ENCODE measurements around the gene PTGS2. TPM values are rescaled to one million over a fixed set of nuclear protein-coding genes. Genes with fewer than 3 reads are reported as not detected.

The PTGS2 gene
- total and polyA plus RNA-seq, 11 donors: 0.15 to 4.2 (median 0.56) TPM

DNA sequence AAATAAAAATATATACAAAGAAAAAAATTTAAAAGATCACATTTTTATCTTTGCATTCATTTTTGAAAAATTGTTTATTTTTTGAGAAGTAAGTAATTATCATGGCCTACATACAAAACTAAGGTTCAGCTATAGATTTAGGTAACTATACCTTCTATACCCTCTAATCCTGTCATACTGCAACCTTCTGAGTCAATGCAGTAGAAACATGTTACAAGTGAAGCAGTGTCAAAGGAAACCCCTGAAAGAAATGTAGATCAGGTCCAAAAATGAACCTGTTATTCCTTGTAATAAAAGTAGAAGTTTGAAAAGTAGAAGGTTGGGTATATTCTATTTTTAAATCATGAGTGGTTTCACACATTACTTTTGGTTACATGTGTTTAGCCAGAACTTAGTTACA lies 51.3 kb downstream of the PTGS2 start:
- no peak overlapping the region for H3K27ac ChIP-seq
- H3K36me3 ChIP-seq: no peaks in the 10 kb centered on the region
- ATAC-seq: no peak
- peaks cover 0 to 17% (median 8%) of the 10 kb centered on the region in 12 donors for H3K4me1 ChIP-seq
- H3K27me3 ChIP-seq: no peaks in the 10 kb centered on the region
- H3K9me3 ChIP-seq: no peaks in the 10 kb centered on the region
- DNase-seq: no peak
- intact Hi-C loops (cut with DNase I): no loop called here
- H3K4me3 ChIP-seq: no peak overlapping the region
- TF ChIP-seq, protein P1, sequence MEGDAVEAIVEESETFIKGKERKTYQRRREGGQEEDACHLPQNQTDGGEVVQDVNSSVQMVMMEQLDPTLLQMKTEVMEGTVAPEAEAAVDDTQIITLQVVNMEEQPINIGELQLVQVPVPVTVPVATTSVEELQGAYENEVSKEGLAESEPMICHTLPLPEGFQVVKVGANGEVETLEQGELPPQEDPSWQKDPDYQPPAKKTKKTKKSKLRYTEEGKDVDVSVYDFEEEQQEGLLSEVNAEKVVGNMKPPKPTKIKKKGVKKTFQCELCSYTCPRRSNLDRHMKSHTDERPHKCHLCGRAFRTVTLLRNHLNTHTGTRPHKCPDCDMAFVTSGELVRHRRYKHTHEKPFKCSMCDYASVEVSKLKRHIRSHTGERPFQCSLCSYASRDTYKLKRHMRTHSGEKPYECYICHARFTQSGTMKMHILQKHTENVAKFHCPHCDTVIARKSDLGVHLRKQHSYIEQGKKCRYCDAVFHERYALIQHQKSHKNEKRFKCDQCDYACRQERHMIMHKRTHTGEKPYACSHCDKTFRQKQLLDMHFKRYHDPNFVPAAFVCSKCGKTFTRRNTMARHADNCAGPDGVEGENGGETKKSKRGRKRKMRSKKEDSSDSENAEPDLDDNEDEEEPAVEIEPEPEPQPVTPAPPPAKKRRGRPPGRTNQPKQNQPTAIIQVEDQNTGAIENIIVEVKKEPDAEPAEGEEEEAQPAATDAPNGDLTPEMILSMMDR (IDR thresholded peaks at IDR 0.05): no peak
- no peak for TF ChIP-seq POLR2A (IDR thresholded peaks at IDR 0.05)

DNA sequence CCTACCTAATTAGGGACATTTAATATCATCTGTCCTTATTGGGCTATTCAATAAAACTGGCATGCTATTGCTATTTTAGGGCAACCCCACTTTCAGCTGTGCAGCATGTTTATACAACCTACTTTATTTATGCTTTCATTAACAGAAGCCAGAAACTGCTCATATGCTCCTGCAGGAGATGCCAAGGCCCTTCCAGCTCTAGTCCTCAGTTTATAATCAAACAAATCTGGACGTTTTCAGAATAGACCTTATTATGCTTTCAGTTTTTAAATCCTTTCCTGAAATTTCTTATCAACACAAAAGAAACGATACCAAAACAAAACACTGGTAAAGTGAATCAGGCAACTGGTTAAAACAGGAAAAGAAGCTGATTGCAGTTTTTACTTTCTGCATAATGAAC lies 53.2 kb downstream of the PTGS2 start:
- peak overlapping the region in 1 of 12 donors; percentile 8 for H3K4me3 ChIP-seq

DNA sequence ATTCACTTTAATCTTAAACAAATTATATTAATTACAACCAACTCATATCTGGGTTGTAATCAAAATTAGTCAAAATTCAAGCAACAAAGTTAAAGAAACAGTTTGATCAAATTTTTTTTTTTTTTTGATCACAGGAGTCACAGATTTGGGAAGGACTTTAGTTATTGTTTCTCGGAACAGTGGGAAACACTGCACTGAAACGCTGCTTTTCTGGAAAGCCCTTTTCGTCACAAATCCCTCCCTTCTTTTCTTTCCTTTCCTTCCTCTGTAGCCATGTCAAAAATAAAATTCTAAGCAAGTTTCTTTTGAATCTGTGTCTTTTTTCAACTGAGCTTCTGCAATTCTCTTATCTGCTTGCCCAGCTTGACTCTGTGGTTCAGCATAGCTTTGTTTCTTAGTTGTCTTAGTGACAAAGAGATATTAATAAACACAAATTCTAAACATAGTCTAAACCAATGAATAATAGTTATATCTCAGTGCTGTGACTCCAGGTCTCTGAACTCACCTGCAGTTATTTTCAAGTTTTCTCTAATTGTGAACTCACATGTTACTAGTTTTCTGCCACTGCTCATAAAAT lies 53.8 kb downstream of the PTGS2 start:
- Histone ChIP-seq H3K27me3 (no peaks in the 10 kb centered on the region), H3K9me3 (no peaks in the 10 kb centered on the region), H3K4me1 (peaks cover 0 to 17% (median 9%) of the 10 kb centered on the region in 12 donors), H3K4me3 (peak overlapping the region in 2 of 12 donors; percentile 8 to 15), H3K27ac (peak overlapping the region in 11 of 12 donors; percentile 7 to 73 (median 47)), H3K36me3 (no peaks in the 10 kb centered on the region)
- TF ChIP-seq, protein P1 (IDR thresholded peaks at IDR 0.05): no peak
- TF ChIP-seq POLR2A (IDR thresholded peaks at IDR 0.05): no peak
- peak; percentile 62 to 90 (median 88) for ATAC-seq
- intact Hi-C loops (cut with DNase I): no loop called here
- no peak for DNase-seq
- 18 to 41% (median 27%) methylated on average over 3 of the region's 3 CpGs for WGBS, 4 donors

More for the DNA sequence above, 53.2 kb downstream of the PTGS2 start:
- peak in 1 of 4 donors; percentile 60 for ATAC-seq
- no peaks in the 10 kb centered on the region for H3K9me3 ChIP-seq
- TF ChIP-seq, protein P1 (IDR thresholded peaks at IDR 0.05): no peak
- TF ChIP-seq POLR2A (IDR thresholded peaks at IDR 0.05): no peak
- DNase-seq: no peak
- intact Hi-C loops (cut with DNase I): no loop called here
- H3K4me1 ChIP-seq: peaks cover 0 to 17% (median 8%) of the 10 kb centered on the region in 12 donors
- peak overlapping the region in 10 of 12 donors; percentile 7 to 73 (median 47) for H3K27ac ChIP-seq
- 3 to 15% (median 7%) methylated on average over 2 of the region's 2 CpGs for WGBS, 4 donors
- no peaks in the 10 kb centered on the region for H3K36me3 ChIP-seq
- H3K27me3 ChIP-seq: no peaks in the 10 kb centered on the region

DNA sequence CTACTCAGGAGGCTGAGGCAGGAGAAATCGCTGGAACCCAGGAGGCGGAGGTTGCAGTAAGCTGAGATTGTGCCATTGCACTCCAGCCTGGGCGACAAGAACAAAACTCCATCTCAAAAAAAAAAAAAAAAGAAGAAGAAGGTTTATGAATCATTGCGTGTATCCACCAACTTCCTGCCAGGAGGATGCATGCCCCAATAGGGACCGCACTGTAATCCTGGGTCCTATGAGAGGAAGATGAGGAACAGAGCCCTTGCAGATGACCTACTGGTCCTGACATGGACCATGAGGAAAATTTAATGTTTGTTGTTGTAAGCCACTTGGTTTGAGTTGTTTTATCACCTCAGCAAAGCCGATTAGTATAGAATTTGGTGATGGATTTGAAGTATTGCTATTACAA lies 56.7 kb downstream of the PTGS2 start:
- Histone ChIP-seq H3K9me3 (no peaks in the 10 kb centered on the region), H3K4me3 (no peak overlapping the region), H3K27me3 (no peaks in the 10 kb centered on the region), H3K36me3 (no peaks in the 10 kb centered on the region), H3K27ac (no peak overlapping the region), H3K4me1 (peaks cover 0 to 27% (median 9%) of the 10 kb centered on the region in 12 donors)
- WGBS, 4 donors: 84 to 92% (median 89%) methylated on average over 6 of the region's 6 CpGs
- TF ChIP-seq POLR2A (IDR thresholded peaks at IDR 0.05): no peak
- TF ChIP-seq, protein P1 (IDR thresholded peaks at IDR 0.05): no peak
- intact Hi-C loops (cut with DNase I): no loop called here
- DNase-seq (no peak), ATAC-seq (no peak)

Other genes with a start within 250 kb of the PTGS2 start
- gene PDC, start 219.3 kb downstream of the PTGS2 start, total RNA-seq: not detected
- not detected for gene PDC, start 219.3 kb downstream of the PTGS2 start, polyA plus RNA-seq
- 1 to 10 TPM in 8 of 9 donors, under 1 TPM in 1; 1.00 to 5.8 (median 1.9) TPM for gene PLA2G4A, start 148.5 kb upstream of the PTGS2 start, total RNA-seq
- gene PLA2G4A, start 148.5 kb upstream of the PTGS2 start, polyA plus RNA-seq: 1 to 10 TPM in 1 of 2 donors, under 1 TPM in 1; 0.91 to 1.6 TPM

Measured in heart left ventricle (tissue), 16 donors.